ENCODE results near the gene HRK.

HRK gene

DNA sequence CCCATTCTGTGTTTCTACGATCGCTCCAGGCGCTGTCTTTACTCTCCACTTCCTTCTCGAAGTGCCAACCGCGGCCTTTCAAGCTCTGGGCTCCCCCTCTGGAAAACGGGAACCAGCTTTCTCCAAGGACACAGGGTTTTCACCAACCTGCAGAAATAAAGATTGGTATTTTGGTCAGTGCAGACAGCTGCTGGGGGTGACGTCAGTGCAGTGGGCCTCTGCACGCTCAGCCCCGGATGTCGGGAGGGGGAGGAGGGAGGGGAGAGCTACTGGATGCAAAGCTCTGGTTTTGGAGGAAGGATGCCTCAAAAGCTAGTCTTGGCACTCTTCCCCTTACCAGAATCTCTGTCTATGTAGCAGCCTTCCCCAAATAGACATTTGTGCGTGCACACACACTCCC is 19.9 kb downstream of the HRK start:
- H3K4me3 Mint-ChIP-seq, result no peak overlapping the region
- H3K36me3 Mint-ChIP-seq, result no peaks in the 10 kb centered on the region
- H3K27ac Mint-ChIP-seq, result no peak overlapping the region
- H3K9me3 Mint-ChIP-seq, result peaks cover 3% of the 10 kb centered on the region
- peaks cover 18% of the 10 kb centered on the region for H3K27me3 Mint-ChIP-seq
- H3K4me1 Mint-ChIP-seq, result peaks cover 8% of the 10 kb centered on the region

DNA sequence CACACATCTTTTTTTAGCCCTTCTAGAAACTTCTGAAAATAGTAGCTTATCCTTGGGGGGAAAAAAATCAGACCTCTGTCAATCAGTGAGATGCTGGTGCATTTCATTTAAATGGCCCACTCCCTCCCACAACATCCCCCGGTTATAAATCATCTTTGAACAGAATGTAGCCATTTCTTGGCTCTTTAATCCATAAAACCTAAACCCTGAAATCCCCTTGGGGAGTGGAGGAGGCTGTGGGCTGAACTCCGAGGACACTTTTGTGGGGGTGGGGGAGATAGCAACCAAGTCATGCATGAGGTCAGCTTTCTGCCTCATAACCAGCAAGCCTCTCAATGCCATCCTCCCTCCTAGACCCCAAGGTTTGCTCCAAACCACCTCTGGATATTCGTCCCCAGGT is 21.0 kb downstream of the HRK start:
- no peak overlapping the region for H3K27ac Mint-ChIP-seq
- no peaks in the 10 kb centered on the region for H3K36me3 Mint-ChIP-seq
- H3K4me3 Mint-ChIP-seq, result no peak overlapping the region
- peaks cover 24% of the 10 kb centered on the region for H3K27me3 Mint-ChIP-seq
- H3K4me1 Mint-ChIP-seq, result peaks cover 8% of the 10 kb centered on the region
- peaks cover 3% of the 10 kb centered on the region for H3K9me3 Mint-ChIP-seq

DNA sequence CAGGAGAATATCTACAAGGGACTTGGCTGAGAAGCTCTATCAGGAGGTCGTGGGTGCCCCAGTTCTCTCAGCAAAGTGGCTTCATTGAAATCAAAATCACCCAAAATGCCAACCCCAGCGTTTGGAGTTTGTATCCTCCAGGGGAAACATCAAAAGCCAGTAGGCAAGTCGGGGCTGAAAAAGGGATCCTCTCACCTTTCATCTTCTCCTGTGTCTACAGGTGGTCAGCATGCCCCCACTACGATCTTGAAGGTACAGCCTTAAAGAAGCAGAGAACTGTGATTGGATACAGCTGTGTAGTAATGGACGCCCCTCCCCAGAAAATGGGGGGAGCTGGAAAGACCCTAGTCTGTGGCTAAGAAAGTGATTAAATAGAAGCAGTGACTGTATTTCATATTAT is 22.2 kb downstream of the HRK start:
- no peaks in the 10 kb centered on the region for H3K36me3 Mint-ChIP-seq
- H3K27me3 Mint-ChIP-seq, result peaks cover 28% of the 10 kb centered on the region
- H3K4me3 Mint-ChIP-seq, result no peak overlapping the region
- H3K4me1 Mint-ChIP-seq, result peaks cover 8% of the 10 kb centered on the region
- peaks cover 3% of the 10 kb centered on the region for H3K9me3 Mint-ChIP-seq
- H3K27ac Mint-ChIP-seq, result no peak overlapping the region

DNA sequence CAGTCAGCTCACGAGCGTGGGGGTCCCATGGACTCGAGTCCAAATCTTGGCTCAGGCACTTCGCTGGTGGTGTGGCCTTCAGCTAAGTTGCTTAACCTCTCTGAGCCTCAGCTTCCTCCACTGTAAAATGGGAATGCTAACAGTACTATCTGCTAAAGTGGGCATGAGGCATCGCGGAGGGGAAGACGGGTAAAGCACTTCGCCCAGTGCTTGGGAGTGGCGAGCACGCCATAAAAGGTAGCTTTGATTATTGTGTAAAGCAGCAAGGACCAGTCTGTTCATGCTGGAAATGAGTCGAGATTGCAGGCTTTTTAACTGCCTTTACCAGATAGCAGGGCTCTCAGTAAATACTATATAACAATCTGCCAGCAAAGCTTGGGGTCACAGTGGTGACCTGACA is 24.5 kb downstream of the HRK start:
- Mint-ChIP-seq H3K27ac (no peak overlapping the region), H3K9me3 (no peaks in the 10 kb centered on the region), H3K4me3 (no peak overlapping the region), H3K27me3 (peaks cover 22% of the 10 kb centered on the region), H3K36me3 (peaks cover 5% of the 10 kb centered on the region), H3K4me1 (peaks cover 7% of the 10 kb centered on the region)

DNA sequence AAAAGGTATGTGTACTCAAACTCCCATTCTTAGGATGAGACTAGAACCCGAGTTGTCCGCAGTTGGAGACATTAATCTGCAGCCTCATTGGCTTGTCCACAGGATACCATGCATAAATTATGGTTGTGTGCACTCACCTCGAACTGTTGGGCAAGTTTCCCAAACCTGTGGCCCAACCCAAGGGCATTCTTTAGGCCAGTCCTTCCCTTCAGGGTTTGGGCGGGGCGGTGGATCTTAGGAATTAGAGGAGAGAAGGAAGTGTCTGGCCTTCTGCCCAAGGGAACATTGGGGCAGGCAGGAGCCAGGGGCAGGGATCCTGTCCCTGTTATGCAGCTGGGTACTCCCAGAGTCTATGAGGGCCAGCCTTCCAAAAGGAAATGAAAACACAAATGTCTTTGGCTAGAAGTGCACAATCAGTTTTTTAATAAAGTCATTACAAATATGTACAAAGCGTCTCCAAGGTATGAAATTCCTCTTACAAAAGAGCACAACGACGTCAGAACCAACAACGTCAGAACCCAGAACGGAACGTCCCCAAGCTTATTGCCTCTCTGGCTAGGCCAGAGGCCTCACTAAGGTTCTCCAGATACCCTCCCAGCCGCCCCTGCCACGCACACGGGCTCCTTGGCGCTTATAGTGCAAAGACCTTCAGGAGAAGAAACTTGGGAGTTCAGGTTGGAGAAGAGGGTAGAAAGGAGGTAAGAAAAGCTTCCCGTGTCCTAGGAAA is 25.3 kb downstream of the HRK start:
- H3K36me3 Mint-ChIP-seq, result peaks cover 5% of the 10 kb centered on the region
- no peaks in the 10 kb centered on the region for H3K9me3 Mint-ChIP-seq
- no peak overlapping the region for H3K4me3 Mint-ChIP-seq
- H3K27me3 Mint-ChIP-seq, result peaks cover 21% of the 10 kb centered on the region
- no peak overlapping the region for H3K27ac Mint-ChIP-seq
- peaks cover 2% of the 10 kb centered on the region for H3K4me1 Mint-ChIP-seq

DNA sequence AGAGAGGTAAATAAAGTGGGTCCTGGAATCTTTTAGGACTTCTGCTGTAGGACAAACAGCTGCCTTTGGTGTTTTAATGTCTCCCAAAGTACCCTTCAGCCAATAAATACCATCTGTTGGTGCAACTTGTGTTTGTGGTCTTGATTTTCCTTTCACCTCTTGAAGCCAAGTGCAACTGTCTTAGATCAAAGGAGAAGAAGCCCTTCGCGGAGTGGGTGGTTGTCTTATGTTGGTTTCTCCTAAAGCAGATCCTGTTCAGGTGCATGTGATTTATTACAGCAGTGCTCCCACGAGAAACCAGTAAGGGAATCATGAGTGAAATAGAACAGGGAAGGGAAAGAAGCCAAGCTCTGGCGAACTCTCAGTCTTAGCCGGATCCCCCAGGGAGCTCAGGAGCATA is 27.7 kb downstream of the HRK start:
- no peaks in the 10 kb centered on the region for H3K9me3 Mint-ChIP-seq
- H3K27me3 Mint-ChIP-seq, result peaks cover 19% of the 10 kb centered on the region
- no peaks in the 10 kb centered on the region for H3K4me1 Mint-ChIP-seq
- H3K4me3 Mint-ChIP-seq, result no peak overlapping the region
- peaks cover 5% of the 10 kb centered on the region for H3K36me3 Mint-ChIP-seq
- no peak overlapping the region for H3K27ac Mint-ChIP-seq

DNA sequence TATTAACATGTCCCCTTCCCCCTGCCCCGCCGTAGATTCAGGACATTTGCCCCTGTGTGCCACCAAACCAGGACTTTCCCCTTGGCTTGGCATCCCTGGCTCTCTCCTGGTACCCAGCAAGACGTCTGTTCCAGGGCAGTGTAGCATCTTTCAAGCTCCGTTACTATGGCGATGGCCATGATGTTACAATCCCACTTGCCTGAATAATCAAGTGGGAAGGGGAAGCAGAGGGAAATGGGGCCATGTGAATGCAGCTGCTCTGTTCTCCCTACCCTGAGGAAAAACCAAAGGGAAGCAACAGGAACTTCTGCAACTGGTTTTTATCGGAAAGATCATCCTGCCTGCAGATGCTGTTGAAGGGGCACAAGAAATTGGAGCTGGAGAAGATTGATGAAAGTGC is 28.9 kb downstream of the HRK start:
- Mint-ChIP-seq H3K4me1 (no peaks in the 10 kb centered on the region), H3K27ac (no peak overlapping the region), H3K27me3 (peaks cover 13% of the 10 kb centered on the region), H3K9me3 (no peaks in the 10 kb centered on the region), H3K36me3 (peaks cover 5% of the 10 kb centered on the region), H3K4me3 (no peak overlapping the region)

DNA sequence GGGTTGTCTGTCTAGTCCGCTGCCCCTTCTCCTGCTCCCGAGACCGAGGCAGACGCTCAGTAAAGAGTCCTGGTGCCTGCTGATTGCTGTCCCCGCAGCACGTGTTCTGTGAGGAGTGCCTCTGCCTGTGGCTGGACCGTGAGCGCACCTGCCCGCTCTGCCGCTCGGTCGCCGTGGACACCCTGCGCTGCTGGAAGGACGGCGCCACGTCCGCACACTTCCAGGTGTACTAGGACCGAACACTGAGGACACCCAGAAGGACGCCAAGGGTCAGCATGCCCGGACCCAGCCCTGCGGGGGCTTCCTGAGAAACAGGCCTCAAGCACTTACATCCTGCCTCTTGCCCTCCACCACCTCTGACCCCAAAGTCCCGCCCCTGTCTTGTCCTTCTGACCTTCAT is 32.0 kb downstream of the HRK start:
- Mint-ChIP-seq H3K27ac (no peak overlapping the region), H3K27me3 (no peaks in the 10 kb centered on the region), H3K4me1 (no peaks in the 10 kb centered on the region)

DNA sequence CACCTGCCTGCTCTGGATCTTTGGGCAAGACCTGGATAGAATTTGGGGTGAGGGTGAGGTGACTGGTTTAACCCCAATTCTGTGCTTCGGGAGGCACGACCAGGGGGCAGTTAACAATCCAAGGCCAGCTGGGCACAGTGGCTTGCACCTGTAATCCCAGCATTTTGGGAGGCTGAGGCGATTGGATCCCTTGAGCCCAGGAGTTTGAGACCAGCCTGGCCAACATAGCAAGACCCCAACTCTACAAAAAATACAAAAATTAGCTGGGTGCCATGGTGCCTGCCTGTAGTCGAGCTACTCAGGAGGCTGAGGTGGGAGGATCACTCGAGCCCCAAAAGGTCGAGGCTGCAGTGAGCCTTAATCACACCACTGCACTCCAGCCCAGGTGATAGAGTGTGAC is 38.2 kb downstream of the HRK start:
- no peaks in the 10 kb centered on the region for H3K9me3 Mint-ChIP-seq

More for the DNA sequence above, 32.0 kb downstream of the HRK start:
- Mint-ChIP-seq H3K36me3 (peaks cover 5% of the 10 kb centered on the region), H3K4me3 (no peak overlapping the region), H3K9me3 (no peaks in the 10 kb centered on the region)

DNA sequence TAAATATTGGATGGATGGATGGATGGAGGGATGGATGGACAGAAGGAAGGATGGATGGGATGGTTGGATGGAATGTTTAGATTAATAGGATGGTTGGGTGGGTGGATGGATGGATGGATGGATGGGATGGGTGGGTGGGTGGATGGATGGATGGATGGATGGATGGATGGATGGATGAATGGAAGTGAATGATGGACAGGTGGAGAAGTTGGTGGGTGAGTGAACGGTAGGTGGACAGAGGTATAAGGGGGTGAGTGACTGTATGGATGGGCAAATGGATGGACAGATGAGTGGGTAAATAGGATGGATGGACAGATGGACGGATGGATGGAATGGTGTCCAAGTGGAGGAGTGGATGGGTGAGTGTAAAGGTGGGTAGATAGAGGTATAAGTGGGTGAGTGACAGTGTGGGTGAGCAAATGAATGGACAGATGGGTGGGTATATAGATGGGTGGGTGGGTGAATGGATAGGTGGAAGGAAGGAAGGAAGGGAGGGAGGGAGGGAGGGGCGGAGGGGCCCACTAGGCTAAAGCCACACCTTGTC is 41.9 kb downstream of the HRK start:
- Mint-ChIP-seq H3K36me3 (peaks cover 17% of the 10 kb centered on the region), H3K4me3 (no peak overlapping the region), H3K27ac (no peak overlapping the region), H3K27me3 (no peaks in the 10 kb centered on the region), H3K4me1 (no peaks in the 10 kb centered on the region), H3K9me3 (no peaks in the 10 kb centered on the region)

More for the DNA sequence above, 38.2 kb downstream of the HRK start:
- Mint-ChIP-seq H3K27ac (no peak overlapping the region), H3K27me3 (no peaks in the 10 kb centered on the region), H3K4me3 (no peak overlapping the region), H3K36me3 (peaks cover 3% of the 10 kb centered on the region), H3K4me1 (no peaks in the 10 kb centered on the region)

DNA sequence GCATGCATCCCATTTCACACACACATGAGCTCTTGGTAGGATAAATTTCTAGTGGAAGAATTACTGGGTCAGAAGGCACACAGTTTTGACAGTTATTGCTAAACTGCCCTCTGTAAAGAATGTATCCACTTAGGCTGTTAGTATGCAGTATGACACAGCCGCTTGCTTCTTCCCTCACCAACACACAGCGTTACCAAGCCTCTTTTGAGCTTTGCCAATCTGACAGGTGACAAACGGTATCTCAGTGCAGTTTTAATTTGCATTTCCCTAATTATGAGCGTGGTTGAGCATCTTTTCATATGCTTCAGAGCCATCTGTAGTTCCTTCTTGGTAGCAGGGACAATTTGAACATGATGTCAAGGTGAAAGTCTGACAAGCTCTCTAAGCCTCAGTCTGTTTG is 42.9 kb downstream of the HRK start:
- Mint-ChIP-seq H3K9me3 (no peaks in the 10 kb centered on the region), H3K27me3 (no peaks in the 10 kb centered on the region), H3K36me3 (peaks cover 14% of the 10 kb centered on the region), H3K27ac (no peak overlapping the region), H3K4me3 (no peak overlapping the region), H3K4me1 (no peaks in the 10 kb centered on the region)

DNA sequence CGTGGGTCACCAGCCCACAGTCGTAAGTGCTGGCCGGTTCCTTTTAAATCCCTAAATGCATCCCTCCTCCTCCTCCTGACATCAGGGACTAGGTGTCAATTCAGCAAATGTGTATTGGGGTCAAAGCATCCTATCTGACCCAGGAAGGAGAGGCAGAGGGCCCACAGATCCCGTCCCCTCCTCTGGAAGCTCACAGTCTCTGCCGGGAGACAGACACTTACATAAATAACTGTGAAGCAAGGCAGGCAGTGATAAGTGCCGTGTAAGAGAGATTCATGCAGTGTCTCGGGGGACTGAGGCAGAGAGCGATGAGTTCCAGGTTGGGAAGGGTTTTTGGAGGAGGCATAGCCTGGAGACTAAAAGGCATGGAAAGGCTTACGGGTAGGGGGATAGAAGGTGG is 44.1 kb downstream of the HRK start:
- Mint-ChIP-seq H3K36me3 (peaks cover 14% of the 10 kb centered on the region), H3K4me1 (no peaks in the 10 kb centered on the region), H3K4me3 (no peak overlapping the region), H3K27me3 (no peaks in the 10 kb centered on the region), H3K9me3 (no peaks in the 10 kb centered on the region), H3K27ac (no peak overlapping the region)

DNA sequence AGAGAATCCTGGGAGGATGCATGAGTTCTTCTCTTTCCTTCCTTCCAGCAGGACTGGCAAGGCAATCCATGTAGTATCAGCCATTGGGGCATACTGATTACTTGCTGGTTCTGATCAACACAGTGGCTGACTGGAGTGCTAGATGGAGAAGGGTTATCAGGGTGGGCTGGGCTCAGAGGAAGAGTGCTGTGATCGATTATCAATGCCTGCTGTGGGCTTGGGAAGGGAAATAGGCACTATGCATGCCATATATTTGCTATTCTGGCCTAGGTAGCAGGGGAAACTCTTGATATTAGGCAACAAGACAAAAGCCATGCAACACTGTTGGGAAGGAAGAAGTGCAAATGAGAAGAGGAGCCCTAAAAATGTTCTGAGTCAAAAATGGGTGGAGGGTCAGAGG is 45.8 kb downstream of the HRK start:
- H3K36me3 Mint-ChIP-seq, result peaks cover 14% of the 10 kb centered on the region
- H3K27ac Mint-ChIP-seq, result no peak overlapping the region
- H3K9me3 Mint-ChIP-seq, result no peaks in the 10 kb centered on the region
- no peaks in the 10 kb centered on the region for H3K27me3 Mint-ChIP-seq
- H3K4me1 Mint-ChIP-seq, result no peaks in the 10 kb centered on the region
- no peak overlapping the region for H3K4me3 Mint-ChIP-seq

DNA sequence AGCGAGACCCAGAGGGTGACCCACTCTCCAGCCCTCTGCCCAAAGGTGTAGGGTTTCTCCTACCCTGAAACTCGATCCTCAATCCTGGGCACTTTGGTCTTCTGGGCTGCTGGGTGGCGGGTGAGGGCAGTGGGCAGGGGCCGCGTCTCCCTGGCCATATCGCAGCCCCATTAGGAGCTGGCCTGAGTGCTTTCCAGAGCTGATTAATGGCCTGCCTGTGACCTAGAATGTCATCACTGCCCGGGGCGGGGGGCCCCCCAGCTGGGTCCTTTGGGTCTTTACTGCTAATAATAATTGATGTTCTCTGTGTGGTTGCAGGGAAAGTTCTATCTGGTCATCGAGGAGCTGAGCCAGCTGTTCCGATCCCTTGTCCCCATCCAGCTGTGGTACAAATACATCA is 47.8 kb downstream of the HRK start:
- peaks cover 14% of the 10 kb centered on the region for H3K36me3 Mint-ChIP-seq
- no peak overlapping the region for H3K27ac Mint-ChIP-seq
- no peaks in the 10 kb centered on the region for H3K4me1 Mint-ChIP-seq
- H3K27me3 Mint-ChIP-seq, result no peaks in the 10 kb centered on the region
- no peak overlapping the region for H3K4me3 Mint-ChIP-seq
- H3K9me3 Mint-ChIP-seq, result no peaks in the 10 kb centered on the region

DNA sequence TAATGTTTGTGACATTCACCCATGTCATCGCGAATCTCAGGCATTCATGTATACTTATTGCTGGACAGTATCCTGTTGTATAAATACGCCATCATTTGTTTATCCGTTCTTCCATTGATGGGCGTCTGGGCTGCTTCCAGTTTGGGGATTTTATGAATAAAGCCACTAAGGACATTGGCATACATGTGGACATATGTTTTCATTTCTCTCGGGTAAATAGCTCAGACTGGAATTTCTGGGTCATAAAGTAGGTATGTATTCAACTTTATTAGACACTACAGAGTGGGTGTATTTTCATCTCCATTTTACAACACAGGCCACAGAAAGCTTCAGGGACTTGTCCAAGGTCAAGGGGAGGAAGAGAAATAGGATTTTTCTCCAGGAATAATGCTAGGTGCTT is 48.9 kb downstream of the HRK start:
- Mint-ChIP-seq H3K4me1 (no peaks in the 10 kb centered on the region), H3K36me3 (peaks cover 13% of the 10 kb centered on the region), H3K9me3 (no peaks in the 10 kb centered on the region), H3K27me3 (no peaks in the 10 kb centered on the region), H3K27ac (no peak overlapping the region), H3K4me3 (no peak overlapping the region)

DNA sequence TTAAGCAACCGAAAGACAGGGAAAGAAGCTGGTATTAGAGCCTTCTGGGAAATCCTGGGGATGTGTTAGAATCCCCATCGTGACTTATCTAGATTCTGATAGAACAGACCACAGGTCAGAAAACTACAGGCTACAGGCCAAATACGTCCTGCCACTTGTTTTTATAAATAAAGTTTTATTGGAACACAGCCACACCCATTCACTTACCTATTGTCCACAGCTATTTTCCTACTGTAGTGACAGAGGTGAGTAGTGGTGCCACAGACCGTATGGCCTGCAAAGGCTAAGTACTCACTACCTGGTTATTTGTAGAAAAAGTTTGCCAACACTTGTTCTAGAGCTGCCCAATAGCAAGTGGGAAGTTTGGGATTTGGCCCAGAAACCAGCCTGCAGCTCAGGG is 53.8 kb downstream of the HRK start:
- H3K4me3 Mint-ChIP-seq, result no peak overlapping the region
- no peaks in the 10 kb centered on the region for H3K27me3 Mint-ChIP-seq
- peak overlapping the region; percentile 4 for H3K27ac Mint-ChIP-seq
- H3K36me3 Mint-ChIP-seq, result peaks cover 2% of the 10 kb centered on the region
- H3K9me3 Mint-ChIP-seq, result no peaks in the 10 kb centered on the region
- H3K4me1 Mint-ChIP-seq, result no peaks in the 10 kb centered on the region

DNA sequence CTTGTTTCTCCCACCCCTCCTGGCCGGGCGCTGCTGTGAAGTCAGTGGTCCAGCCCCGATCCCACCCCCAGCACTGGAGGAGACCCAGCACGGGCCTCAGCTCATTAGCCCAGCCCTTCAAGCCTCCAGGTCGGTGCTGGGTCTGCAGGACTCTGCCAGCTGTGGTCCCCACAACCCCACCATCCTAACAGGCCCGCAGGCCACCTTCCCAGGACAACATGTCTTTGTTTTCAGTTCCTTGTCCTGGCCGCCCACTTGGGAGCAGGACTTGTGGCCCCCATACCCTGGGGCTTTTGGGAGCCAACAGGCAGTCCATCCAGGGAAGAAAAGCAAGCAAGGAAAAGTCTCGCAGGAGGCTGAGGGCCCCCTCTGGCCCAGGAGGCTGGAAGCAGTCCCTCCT is 60.0 kb downstream of the HRK start:
- no peaks in the 10 kb centered on the region for H3K9me3 Mint-ChIP-seq

More for the DNA sequence above, 60.0 kb downstream of the HRK start:
- Mint-ChIP-seq H3K4me1 (peaks cover 27% of the 10 kb centered on the region), H3K27me3 (no peaks in the 10 kb centered on the region), H3K4me3 (no peak overlapping the region), H3K27ac (no peak overlapping the region), H3K36me3 (peaks cover 2% of the 10 kb centered on the region)
